ENCODE data around the gene KIF2C.

Gene KIF2C

DNA sequence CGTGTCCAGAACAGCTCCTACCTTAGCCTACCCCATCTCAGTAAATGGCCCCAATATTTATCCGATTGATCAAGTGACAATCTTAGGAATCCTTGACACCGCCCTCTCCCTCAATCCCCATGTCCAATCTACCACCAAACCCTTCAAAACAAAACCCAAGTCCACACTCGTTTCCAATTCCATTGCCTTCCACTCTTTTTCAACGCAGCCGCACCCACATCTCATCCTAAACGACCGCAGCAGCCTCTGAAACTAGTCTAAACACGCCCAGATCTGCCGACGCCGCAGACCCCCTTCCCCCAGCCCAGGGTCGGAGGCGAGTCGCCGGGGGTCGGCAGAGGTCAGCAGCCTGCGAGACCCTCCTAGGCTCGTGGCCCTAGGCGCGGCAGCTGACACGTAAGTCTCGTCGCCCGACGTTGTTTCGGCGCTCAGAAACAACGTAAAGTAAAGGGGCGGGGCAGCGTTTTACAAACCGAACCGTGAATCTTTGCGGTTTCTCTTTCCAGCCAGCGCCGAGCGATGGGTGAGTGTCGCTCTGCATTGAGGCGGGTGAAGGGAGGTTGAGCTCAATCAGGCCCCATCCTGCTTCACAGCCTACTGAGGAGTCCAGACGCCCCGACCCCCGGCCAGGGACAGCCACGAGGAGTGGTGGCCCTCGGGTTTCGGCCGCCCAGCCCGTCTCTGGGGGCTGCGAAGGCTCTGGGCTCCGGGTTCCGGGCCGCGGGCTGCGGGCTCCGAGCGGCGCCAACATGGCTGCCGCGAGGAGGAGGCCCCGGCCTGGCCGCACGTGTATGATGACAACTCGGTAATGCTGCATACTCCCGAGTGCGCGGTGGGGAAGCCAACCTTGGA is 35.7 kb downstream of the KIF2C start, which contains the start of gene RPS8:
TSS of gene RPS8 (plus strand) at position 463 of the 852 bp plus-strand sequence. CDS start at position 520, 57 bp downstream.
- DNase-seq (ENCODE audit: low read depth in 1 of 2, low spot score in 1 of 2): peak; percentile 85 to 92

DNA sequence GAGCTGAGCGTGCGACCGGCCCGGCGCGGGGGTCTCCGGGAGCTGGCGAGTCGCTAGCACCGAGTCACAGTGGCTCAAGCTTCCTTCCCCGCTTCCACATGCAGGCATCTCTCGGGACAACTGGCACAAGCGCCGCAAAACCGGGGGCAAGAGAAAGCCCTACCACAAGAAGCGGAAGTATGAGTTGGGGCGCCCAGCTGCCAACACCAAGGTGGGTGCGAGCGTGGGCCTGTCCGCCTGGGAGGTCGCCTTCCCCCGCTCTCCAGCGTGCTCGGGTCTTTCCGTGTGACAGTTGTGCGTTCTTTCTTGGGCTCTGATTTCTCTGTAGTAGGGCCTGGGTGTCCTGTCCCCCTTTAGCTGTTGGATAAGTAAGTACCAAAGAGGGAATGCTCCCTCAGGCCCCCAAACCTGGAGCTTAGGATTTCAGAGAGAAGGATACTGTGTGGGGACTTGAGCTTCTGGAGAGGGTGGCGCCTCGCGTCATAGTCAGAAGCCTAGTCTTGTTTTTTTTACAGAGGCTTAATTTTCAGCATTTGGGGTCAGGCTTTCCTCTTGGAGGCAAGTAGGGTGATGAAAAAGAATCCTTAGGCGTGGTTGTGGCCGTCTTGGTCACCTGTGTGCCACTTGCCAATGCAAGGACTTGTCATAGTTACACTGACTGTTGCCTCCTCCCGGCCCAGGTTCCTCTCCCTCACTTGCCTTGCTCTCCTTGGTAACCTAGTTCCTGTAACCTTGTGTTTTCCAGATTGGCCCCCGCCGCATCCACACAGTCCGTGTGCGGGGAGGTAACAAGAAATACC is 36.5 kb downstream of the KIF2C start:
- DNase-seq (ENCODE audit: low read depth in 1 of 2, low spot score in 1 of 2): no peak

DNA sequence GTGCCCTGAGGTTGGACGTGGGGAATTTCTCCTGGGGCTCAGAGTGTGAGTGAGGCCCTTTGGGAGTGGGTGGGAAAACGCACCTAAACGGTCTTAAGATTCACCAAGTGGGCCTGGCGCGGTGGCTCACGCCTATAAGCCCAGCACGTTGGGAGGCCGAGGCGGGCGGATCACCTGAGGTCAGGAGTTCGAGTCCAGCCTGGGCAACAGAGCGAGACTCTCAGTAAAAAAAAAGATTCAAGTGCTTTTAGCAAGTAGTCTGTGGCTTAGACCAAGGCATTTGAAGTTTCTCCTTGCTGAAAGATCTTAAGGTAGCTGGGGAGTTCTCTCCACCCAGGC is 37.1 kb downstream of the KIF2C start:
- no peak for DNase-seq (ENCODE audit: low read depth in 1 of 2, low spot score in 1 of 2)

DNA sequence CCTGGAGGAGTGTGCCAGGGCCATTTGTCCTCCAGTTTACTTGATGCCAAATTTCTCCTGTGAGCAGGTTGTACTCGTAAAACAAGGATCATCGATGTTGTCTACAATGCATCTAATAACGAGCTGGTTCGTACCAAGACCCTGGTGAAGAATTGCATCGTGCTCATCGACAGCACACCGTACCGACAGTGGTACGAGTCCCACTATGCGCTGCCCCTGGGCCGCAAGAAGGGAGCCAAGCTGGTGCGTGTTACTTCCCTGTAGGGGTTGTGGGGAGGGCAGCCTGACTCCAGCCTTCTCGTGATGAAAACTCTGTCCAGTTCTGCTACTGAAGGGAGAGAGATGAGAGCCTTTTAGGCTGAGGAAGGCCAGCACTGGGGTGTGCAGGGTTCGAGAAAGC is 37.9 kb downstream of the KIF2C start:
- no peak for DNase-seq (ENCODE audit: low read depth in 1 of 2, low spot score in 1 of 2)

DNA sequence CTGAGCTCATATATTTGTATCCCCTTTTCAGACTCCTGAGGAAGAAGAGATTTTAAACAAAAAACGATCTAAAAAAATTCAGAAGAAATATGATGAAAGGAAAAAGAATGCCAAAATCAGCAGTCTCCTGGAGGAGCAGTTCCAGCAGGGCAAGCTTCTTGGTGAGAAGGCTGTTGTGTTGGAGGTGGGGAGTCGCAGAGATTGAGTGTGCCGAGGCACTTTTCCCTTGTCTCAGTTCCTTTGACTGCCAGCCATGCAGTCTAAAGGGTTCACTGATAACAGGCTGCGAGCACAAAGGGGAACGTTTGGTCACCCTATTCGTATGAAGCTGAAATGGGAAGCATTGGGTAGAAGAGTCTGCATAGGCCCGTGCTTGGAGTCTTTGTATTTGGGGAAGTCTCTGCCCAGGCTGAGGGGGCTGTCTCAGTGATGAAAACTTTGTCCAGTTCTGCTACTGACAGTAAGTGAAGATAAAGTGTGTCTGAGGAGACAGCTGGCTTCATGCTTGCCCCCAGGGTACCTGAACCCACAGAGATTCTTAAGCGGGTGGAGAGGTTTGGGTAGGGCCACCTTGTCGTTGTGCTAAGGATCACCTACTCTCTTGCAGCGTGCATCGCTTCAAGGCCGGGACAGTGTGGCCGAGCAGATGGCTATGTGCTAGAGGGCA is 38.5 kb downstream of the KIF2C start:
- no peak for DNase-seq (ENCODE audit: low read depth in 1 of 2, low spot score in 1 of 2)

DNA sequence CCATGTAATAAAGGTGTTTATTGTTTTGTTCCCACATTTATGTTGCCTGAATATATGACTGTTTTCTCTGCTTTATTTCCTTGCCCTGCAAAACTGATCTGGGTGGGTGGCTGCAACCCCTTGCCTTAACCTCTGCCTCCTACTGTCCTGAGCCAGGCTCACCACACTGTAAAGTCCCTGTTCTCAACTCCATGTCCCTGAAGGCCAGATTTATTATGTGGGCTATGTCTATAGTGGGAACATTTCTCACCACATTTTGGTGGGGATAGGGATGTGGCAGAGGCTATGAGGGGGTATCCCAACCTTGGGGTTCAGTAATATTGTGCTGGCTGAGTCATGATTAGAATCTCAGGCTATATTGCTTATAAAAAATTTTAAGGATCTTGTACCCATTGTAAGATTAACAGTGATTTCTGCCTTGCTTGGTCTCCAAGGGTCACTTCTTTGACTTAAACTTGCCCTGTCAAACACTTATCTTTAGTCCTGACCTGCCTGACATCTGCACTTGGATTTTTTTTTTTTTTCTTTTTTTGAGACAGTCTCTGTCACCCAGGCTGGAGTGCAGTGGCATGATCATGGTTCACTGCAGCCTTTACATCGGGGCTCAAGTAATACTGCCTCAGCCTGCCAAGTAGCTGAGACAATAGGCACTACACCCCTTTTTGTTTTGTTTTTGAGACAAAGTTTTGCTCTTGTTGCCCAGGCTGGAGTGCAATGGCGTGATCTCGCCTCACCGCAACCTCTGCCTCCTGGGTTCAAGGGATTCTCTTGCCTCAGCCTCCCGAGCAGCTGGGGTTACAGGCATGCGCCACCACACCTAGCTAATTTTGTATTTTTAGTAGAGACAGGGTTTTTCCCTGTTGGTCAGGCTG is 39.3 kb downstream of the KIF2C start:
- DNase-seq (ENCODE audit: low read depth in 1 of 2, low spot score in 1 of 2): no peak

DNA sequence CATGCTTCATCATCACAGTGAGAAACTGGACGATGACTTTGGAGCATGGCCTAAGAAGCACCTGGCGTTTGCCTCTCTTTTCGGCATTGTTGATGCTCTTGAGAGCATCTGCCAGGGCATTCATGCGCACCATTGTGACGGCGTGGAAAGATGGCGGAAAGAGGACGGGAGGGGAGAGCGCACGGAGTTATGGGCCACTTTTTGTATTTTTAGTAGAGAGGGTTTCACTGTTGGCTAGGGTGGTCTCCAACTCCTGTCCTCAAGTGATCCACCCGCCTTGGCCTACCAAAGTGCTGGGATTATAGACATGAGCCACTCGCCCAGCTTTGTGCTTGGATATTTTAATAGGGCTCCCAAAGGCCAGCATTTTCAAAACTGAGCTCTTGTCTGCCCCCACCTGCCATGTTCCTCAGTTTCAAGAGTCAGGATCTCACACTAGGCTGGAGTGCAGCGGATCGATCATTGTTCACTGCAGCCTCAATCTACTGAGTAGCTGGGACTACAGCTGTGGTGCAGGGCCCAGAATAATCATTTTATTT is 41.0 kb downstream of the KIF2C start:
- no peak for DNase-seq (ENCODE audit: low read depth in 1 of 2, low spot score in 1 of 2)

DNA sequence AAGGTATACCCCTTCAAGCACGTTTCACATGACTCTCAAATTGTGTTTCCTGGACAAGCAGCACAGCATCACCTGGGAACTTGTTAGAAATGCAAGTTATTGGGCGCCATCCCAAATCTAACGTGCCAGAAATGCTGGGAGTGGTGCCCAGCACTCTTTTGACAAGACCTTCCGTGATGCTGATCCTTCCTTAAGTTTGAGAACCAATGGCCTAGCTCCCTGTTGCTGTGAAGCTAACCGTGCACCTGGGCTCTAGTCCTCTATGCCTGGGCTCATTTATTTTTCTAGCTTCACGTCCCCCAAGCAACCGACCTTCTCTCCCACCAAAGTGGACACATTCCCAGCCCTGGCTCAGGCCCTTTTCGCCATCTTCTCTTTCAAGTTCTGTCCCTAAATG is 44.1 kb downstream of the KIF2C start:
- DNase-seq (ENCODE audit: low read depth in 1 of 2, low spot score in 1 of 2): no peak

DNA sequence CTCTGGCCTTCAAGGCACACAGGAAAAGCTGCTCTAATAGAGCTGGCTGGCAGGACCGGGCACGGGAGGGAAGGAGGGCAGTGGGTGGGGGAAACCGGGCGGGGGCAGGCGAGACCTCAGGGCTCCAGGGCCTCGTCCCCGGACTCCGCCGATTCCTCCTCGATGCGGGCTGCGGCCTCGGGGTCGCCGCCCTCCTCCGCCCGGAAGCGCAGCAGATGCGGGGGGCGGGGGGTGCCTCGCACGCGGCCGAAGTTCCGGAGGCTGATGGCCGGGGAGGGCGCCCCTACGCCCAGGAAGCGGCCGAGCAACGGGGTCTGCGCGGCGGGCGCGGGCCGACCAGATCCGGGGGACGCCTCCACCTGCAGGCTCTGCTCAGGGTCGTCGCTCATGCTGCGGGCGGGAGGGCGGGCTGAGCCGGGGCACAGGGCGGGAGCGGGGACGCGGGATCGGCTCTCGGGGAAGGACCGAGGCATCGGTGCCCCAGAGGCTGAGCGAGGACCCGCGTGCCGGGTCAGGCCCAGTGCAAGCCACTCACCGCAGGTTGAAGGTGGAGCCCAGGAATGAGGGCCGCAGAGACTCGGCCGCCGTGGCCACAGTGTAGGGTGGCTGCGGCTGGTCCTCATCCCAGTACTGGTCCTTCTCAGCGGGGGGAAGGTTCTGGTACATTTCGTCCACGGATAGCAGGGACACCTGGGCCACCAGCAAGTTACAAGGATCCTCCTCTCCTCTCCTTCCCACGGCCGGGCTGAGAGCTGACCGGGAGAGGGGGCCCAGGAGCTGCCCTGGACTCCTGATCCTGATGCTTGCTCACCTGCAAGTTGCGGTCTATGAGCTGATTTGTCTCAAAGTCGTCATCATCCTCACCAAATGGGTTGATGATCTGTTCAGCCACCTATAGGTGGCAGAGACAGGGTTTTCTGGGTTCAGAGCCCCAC is 44.7 kb downstream of the KIF2C start:
- DNase-seq (ENCODE audit: low read depth in 1 of 2, low spot score in 1 of 2): no peak

DNA sequence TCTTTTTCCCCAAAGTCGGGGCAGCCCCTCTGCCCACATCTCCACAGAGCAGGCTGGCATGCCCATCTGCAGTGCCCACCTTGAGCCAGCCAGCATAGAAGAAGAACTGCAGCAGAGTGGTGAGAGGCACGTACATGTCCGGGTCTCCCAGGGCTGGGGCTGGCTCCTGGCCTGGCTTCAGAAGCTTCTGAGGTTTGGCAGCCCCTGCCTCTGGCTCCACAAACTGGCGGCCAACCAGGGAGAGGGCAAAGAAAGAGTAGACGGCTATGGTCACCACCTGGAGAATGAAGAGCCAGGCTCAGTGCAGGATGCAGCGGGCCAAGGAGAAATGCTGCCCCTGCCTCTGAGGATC is 45.4 kb downstream of the KIF2C start:
- DNase-seq (ENCODE audit: low read depth in 1 of 2, low spot score in 1 of 2): no peak

DNA sequence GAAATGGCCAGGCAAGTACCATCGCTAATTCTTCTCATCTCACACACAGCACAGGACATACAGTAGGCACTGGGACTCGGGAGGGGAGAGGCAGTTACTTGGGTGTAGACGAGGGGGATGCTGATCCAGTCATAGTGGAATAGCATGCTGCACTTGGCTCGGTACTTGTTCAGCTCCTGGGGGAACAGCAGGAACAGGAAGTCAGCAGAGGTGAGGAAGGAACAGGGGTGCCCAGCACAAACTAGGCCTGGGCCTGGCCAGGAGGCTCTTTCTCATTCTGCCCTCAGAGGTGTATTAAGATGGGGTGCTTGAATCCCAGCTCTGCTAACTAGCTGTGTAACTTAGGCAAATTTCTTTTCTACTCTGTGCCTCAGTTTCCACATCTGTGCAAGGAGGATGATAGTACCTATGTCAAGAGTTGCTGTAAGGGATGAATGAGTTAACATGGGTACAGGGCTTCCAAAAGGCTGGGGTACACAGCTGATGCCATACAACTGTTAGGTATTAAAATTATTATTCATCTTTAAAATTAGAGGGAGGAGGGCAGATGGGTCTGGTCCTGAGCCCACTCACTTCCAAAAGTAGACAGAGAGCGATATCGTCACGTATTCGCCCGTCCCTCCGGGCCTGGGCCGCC is 46.0 kb downstream of the KIF2C start:
- no peak for DNase-seq (ENCODE audit: low read depth in 1 of 2, low spot score in 1 of 2)

DNA sequence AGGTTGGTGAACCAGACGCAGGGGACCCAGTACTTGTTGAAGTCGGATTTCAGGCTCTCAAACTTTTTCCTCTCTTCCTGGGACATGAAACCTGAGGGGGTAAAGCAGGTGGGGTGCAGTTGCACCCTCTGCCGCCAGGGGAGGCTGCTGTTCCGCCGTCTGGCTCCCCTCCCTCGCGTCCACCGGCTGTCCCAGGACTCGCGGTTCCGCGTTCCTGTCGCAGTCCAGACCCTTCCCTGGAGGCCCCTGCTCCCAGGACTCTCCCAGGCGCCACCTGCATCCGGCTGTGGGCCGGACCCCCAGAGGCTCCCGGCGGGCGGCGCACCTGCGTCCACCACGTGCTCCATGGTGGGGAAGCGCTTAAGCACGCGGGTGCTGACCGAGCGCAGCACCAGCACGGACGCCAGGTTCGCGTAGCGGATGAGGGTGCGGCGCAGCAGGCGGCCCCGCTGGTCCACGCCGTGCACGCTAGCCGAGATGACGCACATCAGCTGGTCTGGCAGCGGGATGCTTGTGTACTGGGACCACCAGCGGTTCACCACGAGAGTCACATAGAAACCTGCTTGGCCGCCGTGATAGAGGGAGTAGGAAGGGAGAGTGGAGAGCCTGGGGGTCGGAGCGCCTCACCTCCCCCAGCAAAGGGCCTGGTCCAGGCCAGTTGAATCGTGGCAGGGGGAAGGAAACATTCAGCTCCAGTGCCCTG is 46.7 kb downstream of the KIF2C start:
- DNase-seq (ENCODE audit: low read depth in 1 of 2, low spot score in 1 of 2): peak; percentile 62 to 76

DNA sequence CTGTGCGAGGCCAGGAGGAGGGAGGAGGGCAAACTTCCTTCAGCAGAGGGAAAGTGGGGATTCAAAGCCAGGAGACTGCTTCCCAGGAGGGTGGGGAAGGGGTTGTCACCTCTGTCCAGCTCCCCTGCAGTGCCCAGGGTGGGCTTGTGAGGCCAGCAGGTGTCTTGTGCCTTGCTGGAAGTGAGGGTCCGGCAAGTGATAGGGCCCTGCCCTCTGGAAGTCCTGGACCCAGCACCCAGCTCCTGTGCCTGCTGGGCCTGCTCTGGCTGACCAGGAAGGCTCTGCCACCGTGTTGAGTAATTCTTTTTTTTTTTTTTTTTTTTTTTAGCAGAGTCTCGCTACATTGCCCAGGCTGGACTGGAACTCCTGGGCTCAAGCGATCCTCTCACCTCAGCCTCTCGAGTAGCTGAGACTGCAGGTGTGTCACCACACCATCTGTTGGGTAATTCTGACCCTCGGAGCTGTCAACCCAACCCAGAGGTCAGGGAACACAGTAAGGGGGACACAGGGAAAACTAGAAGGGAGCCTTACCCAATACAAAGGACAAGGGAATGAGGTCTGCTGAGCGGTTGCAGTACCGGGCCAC is 47.3 kb downstream of the KIF2C start:
- DNase-seq (ENCODE audit: low read depth in 1 of 2, low spot score in 1 of 2): no peak

DNA sequence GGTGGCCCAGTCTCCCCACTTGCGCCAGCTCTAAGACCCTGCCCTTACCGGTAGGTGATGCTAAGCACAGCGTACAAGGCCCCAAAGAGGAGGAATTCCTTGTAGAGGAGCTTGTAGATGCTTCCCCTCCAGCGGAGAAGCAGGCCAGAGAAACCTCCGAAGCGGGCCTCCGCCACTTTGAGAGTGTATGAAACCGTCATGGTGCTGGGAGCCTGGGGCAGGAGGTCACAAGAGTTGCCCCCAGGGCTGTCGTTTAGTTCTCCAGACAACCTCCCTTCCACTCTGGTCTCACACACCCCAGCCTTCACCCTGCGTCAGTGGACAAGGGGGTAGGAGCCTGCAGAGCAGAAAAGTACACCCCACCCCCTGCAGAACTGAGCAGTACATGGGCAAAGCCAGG is 47.9 kb downstream of the KIF2C start:
- no peak for DNase-seq (ENCODE audit: low read depth in 1 of 2, low spot score in 1 of 2)

DNA sequence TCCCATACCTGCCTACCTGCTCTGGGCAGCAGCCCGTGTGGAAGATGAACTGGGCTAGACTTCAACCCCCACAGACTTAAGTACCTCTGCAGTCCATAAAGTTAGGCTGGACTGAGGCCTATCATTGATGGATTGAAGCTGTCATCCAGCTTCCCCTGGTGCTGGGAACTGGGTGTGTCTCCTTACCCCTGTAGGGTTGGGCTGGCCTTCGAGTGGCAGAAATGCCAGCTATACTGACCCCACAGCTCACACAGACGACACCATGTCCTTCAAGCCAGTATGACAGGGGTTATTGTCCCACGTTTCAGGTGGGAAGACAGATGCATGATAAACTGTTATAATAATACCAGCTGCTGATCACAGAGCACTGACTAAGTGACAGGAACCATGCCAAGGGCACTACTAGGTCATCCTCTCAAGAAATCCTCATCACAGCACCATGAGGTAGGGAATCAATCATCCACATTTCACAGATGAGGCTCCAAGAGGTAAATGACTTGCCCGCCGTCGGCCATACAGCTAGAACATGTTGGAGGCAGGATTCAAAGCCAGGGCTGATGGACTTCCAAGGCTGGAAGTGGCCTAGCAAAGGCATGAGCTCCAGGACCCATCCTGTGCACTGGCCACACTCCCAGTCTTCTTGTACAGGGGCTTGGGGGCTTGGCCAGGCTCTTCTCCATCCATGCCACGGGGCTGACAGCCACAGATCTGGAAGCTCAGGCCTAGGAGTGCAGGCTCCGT is 48.7 kb downstream of the KIF2C start, which contains the start of gene BEST4:
TSS of gene BEST4 (minus strand) at position 51 of the 741 bp plus-strand sequence. CDS start 465 bp downstream, outside the sequence.
- DNase-seq (ENCODE audit: low read depth in 1 of 2, low spot score in 1 of 2): no peak

DNA sequence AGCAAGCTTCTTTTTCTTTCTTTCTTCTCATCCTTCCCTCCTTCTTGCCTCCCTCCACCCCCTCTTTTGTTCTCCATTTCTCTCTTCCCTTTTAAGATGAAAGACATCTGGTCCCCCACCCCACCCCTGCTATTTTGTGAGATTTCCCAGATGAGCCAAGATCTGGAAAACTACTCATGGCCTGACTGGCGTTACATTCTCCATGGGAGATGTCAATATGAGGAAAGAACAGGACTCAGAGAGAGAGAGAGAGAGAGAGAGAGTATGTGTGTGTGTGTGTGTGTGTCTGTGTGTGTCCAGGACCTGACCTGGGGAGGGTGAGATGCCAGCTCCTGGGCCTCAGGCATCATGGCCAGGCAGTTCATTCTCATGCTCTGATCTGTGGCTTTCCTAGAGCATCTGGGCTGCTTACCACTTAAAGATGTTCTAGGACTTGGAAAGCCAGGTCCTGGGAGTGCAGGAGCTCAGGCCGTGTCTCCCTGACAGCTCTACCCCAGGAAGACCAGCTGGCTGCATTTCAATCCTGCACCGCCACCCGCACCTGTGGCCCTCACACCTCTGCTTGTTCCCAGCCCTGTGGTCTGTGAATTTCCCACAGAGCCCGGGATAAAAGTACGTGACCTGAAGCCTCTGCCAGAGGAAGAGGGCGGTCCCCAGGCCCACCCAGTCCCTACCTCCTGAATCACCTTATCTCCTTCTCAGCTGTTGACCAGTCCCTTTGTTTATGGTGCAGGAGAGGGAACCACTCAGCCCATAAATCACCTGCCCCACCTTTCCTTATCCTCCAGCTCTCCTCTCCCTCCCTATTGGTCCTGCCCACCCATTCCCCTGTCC is 51.5 kb downstream of the KIF2C start:
- no peak for DNase-seq (ENCODE audit: low read depth in 1 of 2, low spot score in 1 of 2)

Data from activated CD4-positive, alpha-beta T cell treated with anti-CD3 and anti-CD28 coated beads, Interleukin-2, amount 50 U/mL, for 24 hours (primary cell).